Activated naive CD8-positive, alpha-beta T cell treated with anti-CD3 and anti-CD28 coated beads, Interleukin-2, amount 50 U/mL, for 24 hours (primary cell): ENCODE data around the gene LRCH1.

Source experiments
- ATAC-seq: fragments of 150-1000 bp; cut with Tn5 transposase; one replicate; pipeline ENCODE4 v1.10.0; 2021
- DNase-seq: peaks from one replicate; pipeline ENCODE4 v3.0.0; 2021
- H3K27ac Mint-ChIP-seq: one replicate; pipeline ENCODE4 v1.8.0; 2021; ENCODE audit warnings: mild to moderate bottlenecking, mixed read lengths
- H3K27me3 Mint-ChIP-seq: one replicate; pipeline ENCODE4 v1.8.0; 2021; ENCODE audit warnings: mixed read lengths
- H3K36me3 Mint-ChIP-seq: one replicate; pipeline ENCODE4 v1.8.0; 2021; ENCODE audit warnings: low read depth, mixed read lengths
- H3K4me1 Mint-ChIP-seq: one replicate; pipeline ENCODE4 v1.8.0; 2021; ENCODE audit warnings: mixed read lengths
- H3K4me3 Mint-ChIP-seq: one replicate; pipeline ENCODE4 v1.8.0; 2021; ENCODE audit warnings: mild to moderate bottlenecking, moderate library complexity, mixed read lengths
- H3K9me3 Mint-ChIP-seq: one replicate; pipeline ENCODE4 v1.8.0; 2021; ENCODE audit warnings: mixed read lengths

Gene LRCH1

GRCh38 chr13:46603165-46603603 is 50.2 kb downstream of the LRCH1 start:
- H3K36me3 Mint-ChIP-seq = no peaks in the 10 kb centered on the region

GRCh38 chr13:46604226-46604990 is 51.4 kb downstream of the LRCH1 start:
- DNase-seq (no peak), ATAC-seq (no peak)
- no peaks in the 10 kb centered on the region for H3K9me3 Mint-ChIP-seq
- H3K4me3 Mint-ChIP-seq = no peak overlapping the region
- H3K4me1 Mint-ChIP-seq = peaks cover 84% of the 10 kb centered on the region
- H3K27ac Mint-ChIP-seq = no peak overlapping the region
- H3K36me3 Mint-ChIP-seq = no peaks in the 10 kb centered on the region
- H3K27me3 Mint-ChIP-seq = no peaks in the 10 kb centered on the region

More at GRCh38 chr13:46603165-46603603, 50.2 kb downstream of the LRCH1 start:
- H3K4me1 Mint-ChIP-seq = peaks cover 85% of the 10 kb centered on the region
- H3K9me3 Mint-ChIP-seq = no peaks in the 10 kb centered on the region
- H3K27me3 Mint-ChIP-seq = no peaks in the 10 kb centered on the region
- ATAC-seq (no peak), DNase-seq (no peak)
- H3K4me3 Mint-ChIP-seq = no peak overlapping the region
- no peak overlapping the region for H3K27ac Mint-ChIP-seq

GRCh38 chr13:46605076-46605824 is 52.3 kb downstream of the LRCH1 start:
- Mint-ChIP-seq H3K4me1 (peaks cover 80% of the 10 kb centered on the region), H3K36me3 (no peaks in the 10 kb centered on the region), H3K9me3 (no peaks in the 10 kb centered on the region), H3K27me3 (no peaks in the 10 kb centered on the region), H3K4me3 (peak overlapping the region; percentile 3), H3K27ac (peak overlapping the region; percentile 78)
- no peak for ATAC-seq
- no peak for DNase-seq

GRCh38 chr13:46605825-46606554 is 53.0 kb downstream of the LRCH1 start:
- H3K4me3 Mint-ChIP-seq = peak overlapping the region; percentile 13
- H3K36me3 Mint-ChIP-seq = no peaks in the 10 kb centered on the region
- peak overlapping the region; percentile 78 for H3K27ac Mint-ChIP-seq
- H3K4me1 Mint-ChIP-seq = peaks cover 73% of the 10 kb centered on the region
- DNase-seq (no peak), ATAC-seq (peak; percentile 72)
- H3K27me3 Mint-ChIP-seq = no peaks in the 10 kb centered on the region
- H3K9me3 Mint-ChIP-seq = no peaks in the 10 kb centered on the region

GRCh38 chr13:46606970-46607369 is 54.0 kb downstream of the LRCH1 start:
- DNase-seq (no peak), ATAC-seq (no peak)
- peak overlapping the region; percentile 78 for H3K27ac Mint-ChIP-seq
- H3K4me1 Mint-ChIP-seq = peaks cover 66% of the 10 kb centered on the region
- no peaks in the 10 kb centered on the region for H3K36me3 Mint-ChIP-seq
- no peaks in the 10 kb centered on the region for H3K9me3 Mint-ChIP-seq
- no peaks in the 10 kb centered on the region for H3K27me3 Mint-ChIP-seq
- H3K4me3 Mint-ChIP-seq = peak overlapping the region; percentile 13

- no peaks in the 10 kb centered on the region for H3K9me3 Mint-ChIP-seq
- DNase-seq (peak; percentile 23), ATAC-seq (peak; percentile 81)
- H3K4me1 Mint-ChIP-seq = peaks cover 59% of the 10 kb centered on the region
- peak overlapping the region; percentile 78 for H3K27ac Mint-ChIP-seq
- no peaks in the 10 kb centered on the region for H3K27me3 Mint-ChIP-seq
- H3K36me3 Mint-ChIP-seq = no peaks in the 10 kb centered on the region
- H3K4me3 Mint-ChIP-seq = peak overlapping the region; percentile 19
Measured at GRCh38 chr13:46607768-46608564, 55.0 kb downstream of the LRCH1 start.

GRCh38 chr13:46609052-46609451 is 56.1 kb downstream of the LRCH1 start:
- Mint-ChIP-seq H3K9me3 (no peaks in the 10 kb centered on the region), H3K36me3 (no peaks in the 10 kb centered on the region), H3K4me1 (peaks cover 56% of the 10 kb centered on the region), H3K27me3 (no peaks in the 10 kb centered on the region), H3K27ac (no peak overlapping the region), H3K4me3 (no peak overlapping the region)
- ATAC-seq (no peak), DNase-seq (no peak)

GRCh38 chr13:46609726-46610125 is 56.8 kb downstream of the LRCH1 start:
- Mint-ChIP-seq H3K4me1 (peaks cover 52% of the 10 kb centered on the region), H3K9me3 (no peaks in the 10 kb centered on the region), H3K27ac (no peak overlapping the region), H3K4me3 (no peak overlapping the region), H3K36me3 (no peaks in the 10 kb centered on the region), H3K27me3 (no peaks in the 10 kb centered on the region)
- DNase-seq (no peak), ATAC-seq (no peak)

- DNase-seq (no peak), ATAC-seq (no peak)
- Mint-ChIP-seq H3K4me3 (no peak overlapping the region), H3K36me3 (no peaks in the 10 kb centered on the region), H3K27me3 (no peaks in the 10 kb centered on the region), H3K9me3 (no peaks in the 10 kb centered on the region), H3K4me1 (peaks cover 41% of the 10 kb centered on the region), H3K27ac (no peak overlapping the region)
Measured at GRCh38 chr13:46612267-46612666, 59.3 kb downstream of the LRCH1 start.

- H3K9me3 Mint-ChIP-seq = no peaks in the 10 kb centered on the region
- no peaks in the 10 kb centered on the region for H3K27me3 Mint-ChIP-seq
- H3K27ac Mint-ChIP-seq = no peak overlapping the region
- ATAC-seq (no peak), DNase-seq (no peak)
- H3K4me1 Mint-ChIP-seq = peaks cover 36% of the 10 kb centered on the region
- H3K36me3 Mint-ChIP-seq = no peaks in the 10 kb centered on the region
- no peak overlapping the region for H3K4me3 Mint-ChIP-seq
Measured at GRCh38 chr13:46613409-46614049, 60.6 kb downstream of the LRCH1 start.

- no peaks in the 10 kb centered on the region for H3K9me3 Mint-ChIP-seq
- H3K27me3 Mint-ChIP-seq = no peaks in the 10 kb centered on the region
- no peaks in the 10 kb centered on the region for H3K36me3 Mint-ChIP-seq
- H3K27ac Mint-ChIP-seq = no peak overlapping the region
- peaks cover 36% of the 10 kb centered on the region for H3K4me1 Mint-ChIP-seq
- DNase-seq (no peak), ATAC-seq (no peak)
- H3K4me3 Mint-ChIP-seq = no peak overlapping the region
Measured at GRCh38 chr13:46614582-46614981, 61.6 kb downstream of the LRCH1 start.

- ATAC-seq = no peak
- no peaks in the 10 kb centered on the region for H3K27me3 Mint-ChIP-seq
- H3K36me3 Mint-ChIP-seq = no peaks in the 10 kb centered on the region
- no peak overlapping the region for H3K27ac Mint-ChIP-seq
- no peaks in the 10 kb centered on the region for H3K9me3 Mint-ChIP-seq
- no peak for DNase-seq
- no peak overlapping the region for H3K4me3 Mint-ChIP-seq
- peaks cover 46% of the 10 kb centered on the region for H3K4me1 Mint-ChIP-seq
Measured at GRCh38 chr13:46615888-46616531, 63.0 kb downstream of the LRCH1 start.

GRCh38 chr13:46617229-46617721 is 64.3 kb downstream of the LRCH1 start:
- Mint-ChIP-seq H3K27me3 (no peaks in the 10 kb centered on the region), H3K9me3 (no peaks in the 10 kb centered on the region), H3K36me3 (no peaks in the 10 kb centered on the region), H3K4me1 (peaks cover 51% of the 10 kb centered on the region), H3K4me3 (no peak overlapping the region), H3K27ac (no peak overlapping the region)
- DNase-seq (no peak), ATAC-seq (no peak)
